GM18508 (cell line): ENCODE results near the gene DNAI1.
A peak's percentile ranks its signal among the peaks of the same experiment; 100 is the strongest.
"Not testable (repeated sequence)": the region's sequence is repeated elsewhere in the genome, so short reads cannot be mapped to it uniquely, and the experiment has no call there.

Source experiments
- ATAC-seq: cut with Tn5 transposase; IDR thresholded peaks from one replicate; pipeline ENCODE4 v1.9.1; 2021; ENCODE audit warnings: moderate number of reproducible peaks; ENCODE audit not compliant: insufficient read depth, unreplicated experiment

The DNAI1 gene

DNA sequence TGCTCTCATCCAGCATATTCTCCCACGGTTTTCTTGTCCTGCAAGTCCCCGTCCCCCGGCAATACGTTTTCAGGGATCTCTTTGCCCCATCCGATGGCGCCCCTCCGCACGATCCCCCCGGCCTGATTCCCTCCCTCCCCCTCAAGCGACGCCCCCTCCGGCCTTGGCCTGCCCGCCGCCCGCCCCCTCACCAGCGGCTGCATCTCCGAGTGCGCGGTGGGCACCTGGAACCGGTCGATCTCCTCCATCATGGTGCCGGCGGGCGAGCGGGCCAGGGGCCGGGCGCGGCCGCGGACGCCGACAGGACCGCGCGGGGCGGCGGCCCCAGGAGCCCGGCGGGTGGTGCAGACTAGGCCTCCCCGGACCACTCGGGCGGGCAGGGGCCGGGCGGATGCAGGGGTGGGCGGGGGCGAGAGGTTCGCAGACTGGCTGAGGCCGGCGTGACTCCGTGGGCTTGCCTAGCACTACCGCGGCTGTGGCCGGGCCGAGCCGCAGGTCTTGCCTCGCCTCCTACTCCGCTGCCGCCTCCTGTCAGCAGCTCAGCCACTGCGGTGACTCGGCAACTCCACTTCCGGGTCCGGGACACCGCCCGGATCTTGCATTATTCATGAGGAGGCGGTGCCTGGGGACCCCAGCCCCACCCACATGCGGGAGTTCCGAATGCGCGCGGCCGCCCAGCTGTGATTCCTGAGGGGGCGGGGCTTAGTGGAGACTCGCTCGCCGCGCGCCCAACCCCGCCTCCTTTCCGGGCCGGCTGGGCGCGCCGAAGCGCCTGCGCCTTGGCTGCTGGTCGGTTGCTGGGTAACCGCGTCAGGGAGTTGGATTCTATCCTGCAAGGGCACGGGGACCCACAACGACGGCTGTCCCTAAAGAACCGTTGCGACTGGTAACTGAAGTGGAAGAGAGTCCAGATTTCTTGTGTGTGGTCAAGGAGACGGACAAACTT is at the start of gene DNAI1, which contains the start of gene FAM219A:
TSS of gene DNAI1 (plus strand) at position 793 of the 946 bp plus-strand sequence. CDS start 201 bp downstream, outside the sequence.
TSS of gene FAM219A (minus strand) at position 558 of the 946 bp plus-strand sequence. CDS start at position 251, 307 bp downstream.
- peak; percentile 81 for ATAC-seq

DNA sequence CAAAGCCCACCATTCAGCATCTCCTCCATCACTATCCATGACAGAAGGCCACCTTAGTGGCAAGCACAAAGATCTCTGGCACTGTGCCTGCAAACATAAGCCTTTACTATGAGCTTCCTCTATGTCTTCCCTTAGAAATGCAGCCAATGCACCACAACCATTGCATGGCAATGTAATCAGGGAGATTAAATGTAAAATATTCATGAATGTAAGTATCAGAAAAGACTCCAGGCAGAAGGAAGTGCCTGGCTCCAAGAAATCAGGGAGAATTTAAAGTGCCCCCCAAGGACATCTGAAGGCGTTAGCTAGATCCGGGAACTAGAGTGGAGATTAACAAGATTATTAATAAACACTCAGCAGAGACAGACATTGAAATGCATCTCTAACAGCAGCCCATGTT is 49.5 kb upstream of the DNAI1 start:
- no peak for ATAC-seq

GRCh38 chr9:34412336-34412735 is 46.3 kb upstream of the DNAI1 start:
- no peak for ATAC-seq

DNA sequence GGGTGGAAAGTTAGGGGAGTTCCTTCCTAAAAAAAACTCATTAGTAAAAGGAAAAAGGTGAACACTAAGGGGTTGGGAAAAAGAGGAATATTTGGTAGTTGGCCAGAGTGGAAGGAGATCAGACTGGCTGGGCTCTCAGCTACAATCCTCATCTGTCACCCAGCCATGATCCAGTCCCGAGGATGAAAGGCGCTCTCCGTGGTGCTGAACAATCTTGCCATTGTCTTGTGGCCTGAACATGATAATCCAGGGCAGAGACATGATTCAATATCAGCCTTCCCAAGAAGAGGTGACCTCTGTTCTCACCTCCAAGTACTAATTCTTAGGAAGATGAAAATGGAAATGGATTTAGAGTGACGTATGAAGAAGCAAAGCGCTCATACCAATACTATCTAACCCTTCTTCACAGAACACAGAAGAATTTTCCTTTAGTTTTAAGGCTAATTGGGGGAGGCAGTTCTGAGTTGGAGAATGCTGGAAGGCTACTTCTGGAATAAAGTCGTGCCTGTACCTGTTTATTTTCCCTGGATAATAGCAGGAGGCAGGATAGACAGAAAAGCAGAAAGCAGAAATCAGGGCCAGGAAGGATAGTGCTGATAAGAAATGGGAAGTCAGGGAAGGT is 45.3 kb upstream of the DNAI1 start:
- ATAC-seq, result no peak

- no peak for ATAC-seq
These were observed 40.9 kb upstream of the DNAI1 start for GRCh38 chr9:34417734-34418133.

- ATAC-seq, result no peak
These were observed 38.7 kb upstream of the DNAI1 start for GRCh38 chr9:34419716-34420504.

GRCh38 chr9:34426347-34427074 is 32.1 kb upstream of the DNAI1 start:
- no peak for ATAC-seq

GRCh38 chr9:34428325-34428958 is 30.2 kb upstream of the DNAI1 start:
- no peak for ATAC-seq

DNA sequence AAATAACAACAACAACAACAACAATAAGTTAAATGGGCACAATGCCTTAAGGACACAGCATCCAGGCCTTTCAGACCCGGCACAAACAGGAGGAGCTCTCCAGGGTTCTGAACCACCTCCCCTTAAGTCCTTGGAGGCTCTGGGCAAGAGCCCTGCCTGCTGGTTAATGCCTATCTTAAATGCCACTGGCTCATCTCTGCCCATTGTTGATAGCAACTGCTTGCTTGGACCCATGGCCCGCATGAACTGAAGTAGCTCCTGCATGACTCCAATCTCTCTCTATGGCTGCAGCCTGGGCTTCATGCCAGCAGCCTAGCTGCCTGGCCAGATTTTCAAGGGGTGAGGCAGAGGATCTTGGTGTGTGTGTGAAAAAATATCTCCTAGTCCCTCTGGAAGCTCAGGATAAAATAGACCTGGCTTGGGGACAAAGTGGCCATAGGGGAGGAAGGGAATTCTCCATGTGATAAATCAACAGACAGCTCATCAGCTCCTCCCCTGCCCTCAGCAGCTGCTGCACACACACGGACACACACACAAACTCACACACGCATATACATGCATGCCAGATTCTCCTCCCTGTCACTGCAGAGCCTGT is 27.7 kb upstream of the DNAI1 start:
- no peak for ATAC-seq

GRCh38 chr9:34431667-34432066 is 26.9 kb upstream of the DNAI1 start:
- ATAC-seq, result no peak

DNA sequence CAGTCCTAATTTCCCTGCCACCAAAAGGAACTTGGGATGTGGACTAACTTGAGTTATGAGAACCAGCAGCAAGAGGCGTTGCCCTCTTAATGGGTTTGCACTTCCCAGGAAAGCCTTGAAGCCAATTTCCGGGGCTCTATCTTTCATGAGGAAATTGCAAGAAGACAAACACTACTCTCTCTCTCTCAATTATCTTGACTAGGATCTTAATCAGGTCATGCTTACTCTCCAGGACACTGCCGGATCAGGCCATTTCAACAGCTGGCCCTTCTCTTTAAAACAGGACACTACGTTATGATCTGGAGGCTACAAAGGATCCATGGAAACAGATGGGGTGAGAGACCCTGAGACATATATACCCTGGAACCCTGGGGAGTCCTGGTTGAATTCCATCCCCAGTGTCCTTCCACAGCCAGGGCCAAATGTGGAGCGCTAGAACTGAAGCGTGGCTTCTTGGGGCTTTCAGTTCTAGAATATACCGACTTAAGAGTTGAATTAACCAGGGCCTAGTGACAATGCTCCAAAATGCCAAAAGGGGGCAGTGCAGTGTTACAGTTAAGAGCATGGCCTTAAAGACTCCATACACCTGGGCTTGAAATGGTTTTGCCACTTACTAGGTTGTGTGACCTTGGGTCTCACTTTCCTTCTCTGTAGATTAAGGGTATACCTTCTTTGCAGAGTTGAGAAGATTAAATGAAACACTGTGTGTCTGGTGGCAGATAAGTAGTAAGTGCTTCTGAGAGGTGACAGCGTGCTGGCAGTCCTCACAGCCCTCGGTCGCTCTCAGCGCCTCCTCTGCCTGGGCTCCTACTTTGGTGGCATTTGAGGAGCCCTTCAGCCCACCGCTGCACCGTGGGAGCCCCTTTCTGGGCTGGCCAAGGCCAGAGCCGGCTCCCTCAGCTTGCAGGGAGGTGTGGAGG is 21.3 kb upstream of the DNAI1 start:
- ATAC-seq, result no peak

GRCh38 chr9:34437926-34438307 is 20.7 kb upstream of the DNAI1 start:
- ATAC-seq, result not testable (repeated sequence)

GRCh38 chr9:34438465-34438864 is 20.1 kb upstream of the DNAI1 start:
- ATAC-seq, result not testable (repeated sequence)

DNA sequence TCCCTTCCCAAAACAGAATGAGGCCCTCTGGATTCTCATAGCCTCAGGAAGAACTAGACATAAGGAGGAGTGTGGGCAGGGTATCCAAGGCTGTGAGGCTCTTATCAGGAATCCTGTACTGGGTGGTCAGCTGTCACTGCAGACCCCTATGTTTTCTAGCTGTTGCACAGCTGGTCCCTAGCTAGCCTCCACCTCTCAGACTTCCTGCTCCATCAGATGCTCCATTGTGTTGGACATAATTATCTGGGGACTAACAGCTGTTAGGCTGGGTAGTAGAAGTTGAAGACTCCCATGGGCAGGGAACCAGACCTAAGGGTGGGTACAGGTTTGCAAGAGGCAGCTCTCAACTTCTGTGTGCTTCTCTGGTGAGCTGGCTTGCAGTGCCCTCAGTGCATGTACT is 18.6 kb upstream of the DNAI1 start:
- no peak for ATAC-seq

DNA sequence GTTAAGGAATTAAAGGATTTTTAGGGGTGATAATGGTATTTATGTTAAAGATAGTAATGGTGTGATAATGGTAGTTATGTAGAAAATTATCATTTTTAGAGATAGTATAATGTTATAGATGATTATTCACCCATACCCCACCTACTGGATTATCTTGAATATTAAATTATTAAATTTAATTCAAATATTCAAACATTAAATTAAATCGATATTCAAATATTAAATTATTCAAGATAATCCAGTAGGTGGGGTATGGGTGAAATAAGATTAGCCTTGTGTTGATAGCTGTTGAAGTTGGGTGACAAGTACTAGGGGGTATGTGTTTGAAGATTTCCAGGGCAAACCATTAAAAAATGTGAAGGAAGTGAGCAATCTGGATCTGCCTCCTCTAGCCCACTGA is 15.8 kb upstream of the DNAI1 start:
- no peak for ATAC-seq

GRCh38 chr9:34443533-34443932 is 15.1 kb upstream of the DNAI1 start:
- no peak for ATAC-seq

DNA sequence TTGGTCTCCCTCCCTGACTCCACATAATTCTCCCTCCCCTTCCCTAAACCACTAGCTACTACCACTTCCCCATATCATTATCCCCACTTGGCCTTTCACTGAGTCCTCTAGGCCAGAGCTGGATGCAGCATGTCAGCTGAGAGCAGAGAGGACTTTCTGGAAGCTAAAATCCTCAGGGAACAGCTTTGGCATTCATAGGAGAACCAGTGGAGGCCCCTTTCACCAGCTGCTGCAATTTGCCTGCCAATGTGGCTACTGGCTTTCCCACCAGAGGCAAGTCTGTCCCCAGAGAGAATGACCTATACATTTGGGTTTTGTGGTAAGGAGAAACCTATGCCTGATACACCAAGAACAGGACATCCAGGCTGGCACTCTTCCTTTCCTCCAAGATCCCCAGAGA is 14.6 kb upstream of the DNAI1 start:
- no peak for ATAC-seq

GRCh38 chr9:34446468-34446891 is 12.1 kb upstream of the DNAI1 start:
- no peak for ATAC-seq
